Fibroblast of skin of back (primary cell): ENCODE results near the gene MS4A15.
"Not testable (repeated sequence)": the region's sequence is repeated elsewhere in the genome, so short reads cannot be mapped to it uniquely, and the experiment has no call there.

Source experiments
- DNase-seq: peaks from one replicate; pipeline ENCODE4 v3.0.0-alpha.2; 2013

The MS4A15 gene

GRCh38 chr11:60754887-60755286 lies 1.8 kb upstream of the MS4A15 start:
- DNase-seq: no peak

- DNase-seq: no peak
Measured at GRCh38 chr11:60757231-60757800, 649 bp downstream of the MS4A15 start.

- DNase-seq: not testable (repeated sequence)
Measured at GRCh38 chr11:60758671-60759070, 2.0 kb downstream of the MS4A15 start.

GRCh38 chr11:60759438-60760225 lies 3.0 kb downstream of the MS4A15 start:
- DNase-seq: not testable (repeated sequence)

- DNase-seq: no peak
Measured at GRCh38 chr11:60761436-60762190, 4.9 kb downstream of the MS4A15 start.

- no peak for DNase-seq
Measured at GRCh38 chr11:60762851-60763691, 6.4 kb downstream of the MS4A15 start.

- no peak for DNase-seq
Measured at GRCh38 chr11:60763692-60764369, 7.2 kb downstream of the MS4A15 start.

GRCh38 chr11:60764879-60765278 lies 8.2 kb downstream of the MS4A15 start:
- no peak for DNase-seq

GRCh38 chr11:60765355-60765754 lies 8.7 kb downstream of the MS4A15 start:
- DNase-seq: no peak

- no peak for DNase-seq
Measured at GRCh38 chr11:60766547-60766946, 9.9 kb downstream of the MS4A15 start.

GRCh38 chr11:60767388-60767811 lies 10.7 kb downstream of the MS4A15 start:
- DNase-seq: no peak

- DNase-seq: no peak
Measured at GRCh38 chr11:60768202-60768601, 11.5 kb downstream of the MS4A15 start.

GRCh38 chr11:60769273-60769672 lies 12.6 kb downstream of the MS4A15 start:
- no peak for DNase-seq

- no peak for DNase-seq
Measured at GRCh38 chr11:60769811-60770210, 13.1 kb downstream of the MS4A15 start.

GRCh38 chr11:60771146-60771545 lies 14.5 kb downstream of the MS4A15 start:
- DNase-seq: no peak

- no peak for DNase-seq
Measured at GRCh38 chr11:60771879-60772525, 15.3 kb downstream of the MS4A15 start.

- DNase-seq: no peak
Measured at GRCh38 chr11:60772666-60773065, 16.0 kb downstream of the MS4A15 start.

- DNase-seq: no peak
Measured at GRCh38 chr11:60774726-60775125, 18.1 kb downstream of the MS4A15 start.

GRCh38 chr11:60775420-60775961 lies 18.8 kb downstream of the MS4A15 start:
- DNase-seq: peak; percentile 92

- DNase-seq: no peak
Measured at GRCh38 chr11:60776167-60776566, 19.5 kb downstream of the MS4A15 start.

- peak; percentile 35 for DNase-seq
Measured at GRCh38 chr11:60777106-60777505, 20.4 kb downstream of the MS4A15 start.
